DOHH2 (cell line): ENCODE data around the gene PCDH11Y.
"Not testable (repeated sequence)": the region's sequence is repeated elsewhere in the genome, so short reads cannot be mapped to it uniquely, and the experiment has no call there.

ENCODE experiments used
- H3F3A ChIP-seq: fragments of 200-600 bp; sonication (generic), shearing (Covaris generic); 2 replicates; pipeline ENCODE4 v1.6.0; 2016; ENCODE audit warnings: antibody characterized with exemption, mild to moderate bottlenecking; ENCODE audit not compliant: control insufficient read depth, insufficient read depth
- H3K27ac ChIP-seq: fragments of 200-600 bp; sonication (generic); 2 replicates; pipeline ENCODE4 v1.5.1; 2014; ENCODE audit warnings: low read depth, mild to moderate bottlenecking, low read length, moderate library complexity
- H3K27me3 ChIP-seq: fragments of 200-600 bp; sonication (generic); 2 replicates; pipeline ENCODE4 v1.6.1; 2014; ENCODE audit warnings: mild to moderate bottlenecking, low read length, mixed read lengths; ENCODE audit not compliant: control insufficient read depth
- H3K36me3 ChIP-seq: fragments of 200-600 bp; sonication (generic); 2 replicates; pipeline ENCODE4 v1.6.1; 2014; ENCODE audit warnings: mild to moderate bottlenecking, low read length, moderate library complexity, mixed read lengths; ENCODE audit not compliant: control insufficient read depth
- H3K4me1 ChIP-seq: fragments of 200-600 bp; sonication (generic); 2 replicates; pipeline ENCODE4 v1.6.1; 2014; ENCODE audit warnings: mild to moderate bottlenecking, low read length, mixed read lengths; ENCODE audit not compliant: control insufficient read depth
- H3K4me2 ChIP-seq: fragments of 200-600 bp; sonication (generic); 2 replicates; pipeline ENCODE4 v1.6.0; 2014; ENCODE audit warnings: mild to moderate bottlenecking, low read length, moderate library complexity
- H3K4me3 ChIP-seq: fragments of 200-600 bp; sonication (generic); 2 replicates; pipeline ENCODE4 v1.5.1; 2014; ENCODE audit warnings: mild to moderate bottlenecking, low read length, mixed read lengths
- H3K79me2 ChIP-seq: fragments of 200-600 bp; sonication (generic); 2 replicates; pipeline ENCODE4 v1.6.1; 2014; ENCODE audit warnings: mild to moderate bottlenecking, low read length, mixed read lengths; ENCODE audit not compliant: control insufficient read depth
- H3K9me2 ChIP-seq: fragments of 200-600 bp; sonication (generic); replicated peaks from 2 replicates; pipeline ENCODE4 v1.6.1; 2014; ENCODE audit warnings: mild to moderate bottlenecking, low read length, mixed read lengths; ENCODE audit not compliant: control insufficient read depth
- H3K9me3 ChIP-seq: fragments of 200-600 bp; sonication (generic); 2 replicates; pipeline ENCODE4 v1.6.1; 2014; ENCODE audit warnings: antibody characterized with exemption, low read length, mixed read lengths; ENCODE audit not compliant: control insufficient read depth, insufficient read depth
- H4K20me1 ChIP-seq: fragments of 200-600 bp; sonication (generic); 2 replicates; pipeline ENCODE4 v1.6.0; 2014; ENCODE audit warnings: low read depth, mild to moderate bottlenecking, antibody characterized with exemption, low read length, moderate library complexity; ENCODE audit not compliant: control insufficient read depth, insufficient read depth

Gene PCDH11Y

DNA sequence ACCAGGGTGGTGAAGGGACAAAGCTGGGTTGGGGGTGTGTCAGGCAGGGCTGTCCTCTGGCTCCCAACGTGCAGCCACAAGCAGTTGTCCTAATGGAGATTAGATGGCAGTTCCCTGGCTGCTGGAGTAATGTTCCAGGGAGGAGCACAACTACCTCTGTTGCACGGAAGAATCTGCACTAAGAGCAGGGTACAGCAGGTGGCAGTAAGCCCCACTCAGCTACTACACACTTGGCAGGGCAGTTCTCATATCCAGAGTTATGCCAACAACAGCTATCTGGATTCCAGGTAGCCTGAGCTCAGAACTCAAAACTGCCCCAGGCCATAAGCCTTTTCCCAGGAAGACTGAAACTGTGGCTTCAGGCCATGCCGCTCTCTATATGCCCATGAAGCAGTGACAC is 761.3 kb downstream of the PCDH11Y start:
- H3K4me2 ChIP-seq: peak overlapping the region; percentile 41; the same call in 1 of the 2 replicates
- H3K79me2 ChIP-seq, H3F3A ChIP-seq, H3K9me2 ChIP-seq, H3K27me3 ChIP-seq, H3K9me3 ChIP-seq, H4K20me1 ChIP-seq, H3K36me3 ChIP-seq: not testable (repeated sequence)
- 0 out of 2 replicates have a peak overlapping the region, but pooled peaks have one; percentile 20 for H3K4me3 ChIP-seq
- peak overlapping the region; percentile 49 for H3K27ac ChIP-seq
- H3K4me1 ChIP-seq: peaks cover 14% of the 10 kb centered on the region

DNA sequence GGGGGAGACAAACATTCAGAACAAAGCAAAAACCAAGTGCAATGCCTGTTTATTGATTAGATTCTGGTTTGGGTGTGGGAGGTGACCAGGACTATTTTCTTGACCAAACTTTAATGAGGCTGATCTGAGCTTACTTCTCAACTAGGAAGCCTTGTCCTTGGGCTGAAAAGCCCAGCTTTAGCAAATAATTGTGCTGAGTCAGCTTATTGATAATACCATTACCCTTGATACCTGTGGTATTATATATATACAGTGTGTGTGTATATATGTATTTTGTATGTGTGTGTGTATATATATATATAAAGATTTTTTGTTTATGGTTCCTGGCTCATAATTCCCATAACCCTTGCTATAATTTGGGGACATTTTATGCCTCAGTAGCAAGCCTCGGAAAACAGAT is 776.4 kb downstream of the PCDH11Y start:
- H3K36me3 ChIP-seq, H3K27ac ChIP-seq, H3K4me1 ChIP-seq, H3K4me2 ChIP-seq, H3K9me2 ChIP-seq, H3K4me3 ChIP-seq, H3K9me3 ChIP-seq, H3F3A ChIP-seq, H3K27me3 ChIP-seq, H3K79me2 ChIP-seq, H4K20me1 ChIP-seq: not testable (repeated sequence)
